RWPE2 (cell line): ENCODE data around the gene LIMK1.
A peak's percentile ranks its signal among the peaks of the same experiment; 100 is the strongest.

Experiments used
- ATAC-seq: fragments of 200-7000 bp; cut with Tn5 transposase; 3 replicates; pipeline ENCODE4 v1.9.1; 2021; ENCODE audit warnings: low read depth
- DNase-seq: peaks from one replicate; pipeline ENCODE4 v3.0.0-alpha.2; 2020; ENCODE audit warnings: low spot score
- H3K27ac ChIP-seq: fragments of 450-650 bp; 2 replicates; pipeline ENCODE4 v1.5.1; 2017; ENCODE audit warnings: mild to moderate bottlenecking; ENCODE audit not compliant: poor library complexity, severe bottlenecking
- H3K27me3 ChIP-seq: fragments of 250-450 bp; sonication (Bioruptor Pico); 2 replicates; pipeline ENCODE4 v1.5.1; 2021; ENCODE audit warnings: mild to moderate bottlenecking, moderate library complexity; ENCODE audit not compliant: insufficient read depth, poor library complexity, severe bottlenecking
- H3K36me3 ChIP-seq: fragments of 250-450 bp; sonication (Bioruptor Pico); 2 replicates; pipeline ENCODE4 v1.5.1; 2020; ENCODE audit warnings: low read depth, mild to moderate bottlenecking, moderate library complexity
- H3K4me1 ChIP-seq: fragments of 250-450 bp; sonication (Bioruptor Pico); 2 replicates; pipeline ENCODE4 v1.5.1; 2021; ENCODE audit warnings: mild to moderate bottlenecking, moderate library complexity; ENCODE audit not compliant: insufficient read depth, poor library complexity, severe bottlenecking
- H3K4me3 ChIP-seq: fragments of 250-450 bp; sonication (Bioruptor Pico); 2 replicates; pipeline ENCODE4 v1.5.1; 2021; ENCODE audit warnings: mild to moderate bottlenecking, moderate library complexity; ENCODE audit not compliant: severe bottlenecking
- H3K9me3 ChIP-seq: fragments of 250-450 bp; sonication (Bioruptor Pico); 2 replicates; pipeline ENCODE4 v1.5.1; 2021; ENCODE audit warnings: mild to moderate bottlenecking, moderate library complexity; ENCODE audit not compliant: severe bottlenecking
- TF ChIP-seq, protein P1 (sequence below): fragments of 450-650 bp; IDR thresholded peaks from one replicate; pipeline ENCODE4 v1.5.1; 2017; ENCODE audit warnings: mild to moderate bottlenecking, moderate library complexity; ENCODE audit not compliant: poor library complexity, severe bottlenecking

The LIMK1 gene

GRCh38 chr7:74141705-74142104 is 58.1 kb downstream of the LIMK1 start:
- ATAC-seq, result peak; percentile 76
- no peaks in the 10 kb centered on the region for H3K36me3 ChIP-seq
- no peaks in the 10 kb centered on the region for H3K9me3 ChIP-seq
- H3K27me3 ChIP-seq, result no peaks in the 10 kb centered on the region
- TF ChIP-seq, protein P1, sequence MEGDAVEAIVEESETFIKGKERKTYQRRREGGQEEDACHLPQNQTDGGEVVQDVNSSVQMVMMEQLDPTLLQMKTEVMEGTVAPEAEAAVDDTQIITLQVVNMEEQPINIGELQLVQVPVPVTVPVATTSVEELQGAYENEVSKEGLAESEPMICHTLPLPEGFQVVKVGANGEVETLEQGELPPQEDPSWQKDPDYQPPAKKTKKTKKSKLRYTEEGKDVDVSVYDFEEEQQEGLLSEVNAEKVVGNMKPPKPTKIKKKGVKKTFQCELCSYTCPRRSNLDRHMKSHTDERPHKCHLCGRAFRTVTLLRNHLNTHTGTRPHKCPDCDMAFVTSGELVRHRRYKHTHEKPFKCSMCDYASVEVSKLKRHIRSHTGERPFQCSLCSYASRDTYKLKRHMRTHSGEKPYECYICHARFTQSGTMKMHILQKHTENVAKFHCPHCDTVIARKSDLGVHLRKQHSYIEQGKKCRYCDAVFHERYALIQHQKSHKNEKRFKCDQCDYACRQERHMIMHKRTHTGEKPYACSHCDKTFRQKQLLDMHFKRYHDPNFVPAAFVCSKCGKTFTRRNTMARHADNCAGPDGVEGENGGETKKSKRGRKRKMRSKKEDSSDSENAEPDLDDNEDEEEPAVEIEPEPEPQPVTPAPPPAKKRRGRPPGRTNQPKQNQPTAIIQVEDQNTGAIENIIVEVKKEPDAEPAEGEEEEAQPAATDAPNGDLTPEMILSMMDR, result no peak
- H3K4me1 ChIP-seq, result peaks cover 13% of the 10 kb centered on the region
- no peak overlapping the region for H3K4me3 ChIP-seq
- H3K27ac ChIP-seq, result peak overlapping the region; percentile 72
- no peak for DNase-seq

DNA sequence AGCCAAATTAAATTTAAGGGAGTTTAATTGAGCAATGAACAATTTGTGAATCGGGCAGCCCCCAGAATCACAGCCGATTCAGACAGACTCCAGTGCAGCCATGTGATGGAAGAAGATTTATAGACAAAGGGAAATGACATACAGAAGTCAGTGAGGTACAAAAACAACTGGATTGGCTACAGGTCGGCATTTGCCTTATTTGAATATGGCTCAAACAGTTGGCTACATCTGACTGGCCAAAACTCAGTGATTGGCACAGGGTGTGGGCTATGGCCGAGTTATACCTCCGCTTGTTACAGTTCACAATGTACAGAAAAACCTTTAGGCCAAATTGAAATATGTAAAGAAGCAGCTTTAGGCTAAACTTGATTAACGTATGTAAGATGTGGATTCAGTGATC is 59.8 kb downstream of the LIMK1 start:
- Histone ChIP-seq H3K4me1 (peaks cover 13% of the 10 kb centered on the region), H3K4me3 (no peak overlapping the region), H3K27me3 (no peaks in the 10 kb centered on the region), H3K9me3 (no peaks in the 10 kb centered on the region), H3K36me3 (no peaks in the 10 kb centered on the region), H3K27ac (peak overlapping the region; percentile 72)
- DNase-seq (no peak), ATAC-seq (no peak)
- TF ChIP-seq, protein P1, result no peak

DNA sequence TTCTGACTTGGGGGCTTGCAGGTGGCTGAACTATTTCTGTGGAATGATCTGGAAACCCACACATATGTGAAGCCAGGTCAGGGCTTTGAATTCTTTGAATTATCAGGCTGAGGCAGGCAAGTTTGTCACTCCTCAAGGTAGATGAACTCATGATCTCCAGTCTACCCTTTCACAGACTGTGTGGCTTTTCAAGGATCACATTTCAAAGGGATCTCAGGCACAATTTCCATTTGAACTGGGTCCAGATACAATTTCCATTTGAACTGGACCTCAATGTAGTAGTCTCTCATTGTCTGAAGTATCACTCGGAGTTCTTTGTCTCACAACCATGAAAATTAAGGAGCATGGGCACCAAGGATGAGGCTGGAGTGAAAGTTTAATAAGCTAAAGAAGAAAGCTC is 64.9 kb downstream of the LIMK1 start:
- no peaks in the 10 kb centered on the region for H3K27me3 ChIP-seq
- no peaks in the 10 kb centered on the region for H3K4me1 ChIP-seq
- no peaks in the 10 kb centered on the region for H3K9me3 ChIP-seq
- H3K36me3 ChIP-seq, result no peaks in the 10 kb centered on the region
- H3K27ac ChIP-seq, result no peak overlapping the region
- TF ChIP-seq, protein P1, result no peak
- DNase-seq (no peak), ATAC-seq (no peak)
- H3K4me3 ChIP-seq, result no peak overlapping the region

GRCh38 chr7:74149071-74149470 is 65.5 kb downstream of the LIMK1 start:
- Histone ChIP-seq H3K27ac (no peak overlapping the region), H3K4me3 (no peak overlapping the region)

DNA sequence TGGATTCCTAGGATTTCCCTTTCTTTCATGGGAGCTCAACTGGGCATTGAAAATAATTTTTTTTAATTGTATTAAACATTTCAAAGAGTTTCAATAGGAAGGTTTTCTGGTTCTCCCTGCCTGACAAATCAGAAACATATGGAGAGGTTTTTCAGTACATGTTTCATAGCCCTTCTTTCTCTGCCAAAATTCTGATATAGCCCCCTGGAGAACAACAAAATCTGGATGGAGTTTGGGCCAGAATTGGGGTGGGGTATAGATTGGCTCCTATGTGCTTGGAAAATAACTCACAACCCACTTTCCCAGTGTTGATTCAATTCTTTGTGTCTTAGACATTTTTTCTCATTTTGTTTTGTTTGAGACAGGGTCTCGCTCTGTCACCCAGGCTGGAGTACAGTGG is 66.0 kb downstream of the LIMK1 start:
- H3K4me3 ChIP-seq, result no peak overlapping the region
- DNase-seq, result no peak
- no peaks in the 10 kb centered on the region for H3K9me3 ChIP-seq
- H3K36me3 ChIP-seq, result no peaks in the 10 kb centered on the region
- no peaks in the 10 kb centered on the region for H3K27me3 ChIP-seq
- H3K27ac ChIP-seq, result no peak overlapping the region
- TF ChIP-seq, protein P1, result no peak
- H3K4me1 ChIP-seq, result peaks cover 3% of the 10 kb centered on the region
- ATAC-seq, result no peak

More at GRCh38 chr7:74149071-74149470, 65.5 kb downstream of the LIMK1 start:
- H3K36me3 ChIP-seq, result no peaks in the 10 kb centered on the region
- no peaks in the 10 kb centered on the region for H3K27me3 ChIP-seq
- TF ChIP-seq, protein P1, result no peak
- H3K9me3 ChIP-seq, result no peaks in the 10 kb centered on the region
- no peak for ATAC-seq
- peaks cover 3% of the 10 kb centered on the region for H3K4me1 ChIP-seq
- DNase-seq, result no peak
